Hepatocyte (in vitro differentiated cells): ENCODE measurements around the gene NVL. TPM values are rescaled to one million over a fixed set of nuclear protein-coding genes. Genes with fewer than 3 reads are reported as not detected.

Experiments used
- DNase-seq: peaks from one replicate; pipeline ENCODE4 v3.0.0-alpha.2; 2016; ENCODE audit warnings: low spot score
- H2AFZ ChIP-seq: fragments of 200-600 bp; sonication (generic); 2 replicates; pipeline ENCODE4 v1.6.0; 2016; ENCODE audit warnings: antibody characterized with exemption, mild to moderate bottlenecking
- H3K27ac ChIP-seq: fragments of 200-600 bp; sonication (generic); 2 replicates; pipeline ENCODE4 v1.5.1; 2016; ENCODE audit warnings: mild to moderate bottlenecking
- H3K27me3 ChIP-seq: fragments of 200-600 bp; sonication (generic); 2 replicates; pipeline ENCODE4 v1.6.1; 2016
- H3K36me3 ChIP-seq: fragments of 200-600 bp; sonication (generic); replicated peaks from 2 replicates; pipeline ENCODE4 v1.5.1; 2016; ENCODE audit warnings: low read depth; ENCODE audit not compliant: insufficient read depth
- H3K4me1 ChIP-seq: fragments of 200-600 bp; sonication (generic); 2 replicates; pipeline ENCODE4 v1.5.1; 2016; ENCODE audit warnings: mild to moderate bottlenecking, moderate library complexity; ENCODE audit not compliant: insufficient read depth
- H3K4me2 ChIP-seq: fragments of 200-600 bp; sonication (generic); 2 replicates; pipeline ENCODE4 v1.6.0; 2016
- H3K4me3 ChIP-seq: fragments of 200-600 bp; sonication (generic); 2 replicates; pipeline ENCODE4 v1.5.1; 2016; ENCODE audit warnings: mild to moderate bottlenecking
- H3K79me2 ChIP-seq: fragments of 200-600 bp; sonication (generic); 2 replicates; pipeline ENCODE4 v1.6.0; 2017; ENCODE audit warnings: mild to moderate bottlenecking
- H3K9me2 ChIP-seq: fragments of 200-600 bp; sonication (generic); replicated peaks from 2 replicates; pipeline ENCODE4 v1.6.0; 2017; ENCODE audit warnings: mild to moderate bottlenecking; ENCODE audit not compliant: insufficient read depth
- H3K9me3 ChIP-seq: fragments of 200-600 bp; sonication (generic); 2 replicates; pipeline ENCODE4 v1.5.1; 2016; ENCODE audit warnings: low read depth, mild to moderate bottlenecking
- H4K20me1 ChIP-seq: fragments of 200-600 bp; sonication (generic); 2 replicates; pipeline ENCODE4 v1.6.0; 2016; ENCODE audit warnings: mild to moderate bottlenecking; ENCODE audit not compliant: insufficient read depth, poor library complexity, severe bottlenecking
- CTCF ChIP-seq: fragments of 200-600 bp; sonication (generic); IDR thresholded peaks from 2 replicates; pipeline ENCODE4 v1.5.1; 2016; ENCODE audit warnings: antibody characterized with exemption, mild to moderate bottlenecking; ENCODE audit not compliant: poor library complexity
- EZH2 ChIP-seq: fragments of 200-600 bp; sonication (generic); IDR thresholded peaks from 2 replicates; pipeline ENCODE4 v1.6.1; 2016; ENCODE audit warnings: antibody characterized with exemption, mild to moderate bottlenecking, borderline replicate concordance
- EZH2phosphoT487 ChIP-seq: fragments of 200-600 bp; sonication (generic); IDR thresholded peaks from one replicate; pipeline ENCODE4 v1.6.1; 2018; ENCODE audit warnings: antibody characterized with exemption, mild to moderate bottlenecking, low read depth, moderate library complexity; ENCODE audit not compliant: unreplicated experiment, severe bottlenecking
- WGBS: methylation state at CpG from one replicate; pipeline ENCODE4 v1.1.6; 2016; ENCODE audit warnings: low lambda C conversion rate; ENCODE audit errors: missing lambda C conversion rate; 5-methylcytosine and 5-hydroxymethylcytosine counted together
- polyA plus RNA-seq: library from polyadenylated mRNA; unstranded; fragments of >200 nt; fragmentation: Nextera tagmentation; extraction: Ambion mirVana; gene quantifications from 2 replicates; pipeline ENCODE4 v1.2.1, GENCODE V29; 2016
- total RNA-seq: library from RNA; depleted of rRNA; stranded (reverse); fragments of >200 nt; gene quantifications from 2 replicates; pipeline ENCODE4 v1.2.3, GENCODE V29; 2014

The NVL gene
- total and polyA plus RNA-seq, 2 experiments from 2014 or later: 15.9 to 34.7 TPM

DNA sequence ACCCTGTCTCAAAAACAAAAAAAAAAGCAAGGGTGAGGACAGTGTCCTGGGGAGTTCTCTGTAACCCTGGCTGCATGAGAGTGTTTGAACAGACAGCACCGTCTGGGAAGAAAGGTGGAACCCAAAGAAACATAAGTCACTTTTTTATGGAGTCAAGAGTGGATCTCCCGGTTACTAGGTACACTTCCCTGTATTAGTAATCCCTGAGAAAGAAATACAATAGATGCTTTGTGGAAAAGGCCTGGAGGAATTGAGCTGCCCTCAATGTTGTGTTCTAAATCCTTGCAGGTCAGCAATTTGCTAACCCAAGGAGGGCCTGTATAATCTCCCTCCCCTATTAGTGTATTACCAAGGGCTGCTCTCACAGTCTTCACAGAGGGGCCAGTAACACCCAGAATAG, 130.3 kb downstream of the NVL start:
- Histone ChIP-seq H3K4me3 (no peak overlapping the region), H3K9me2 (no peaks in the 10 kb centered on the region), H3K27me3 (no peaks in the 10 kb centered on the region), H2AFZ (no peak overlapping the region), H3K4me1 (peaks cover 7% of the 10 kb centered on the region), H3K36me3 (no peaks in the 10 kb centered on the region), H3K27ac (no peak overlapping the region), H4K20me1 (no peaks in the 10 kb centered on the region), H3K9me3 (no peaks in the 10 kb centered on the region), H3K79me2 (no peaks in the 10 kb centered on the region), H3K4me2 (no peak overlapping the region)
- no peak for TF ChIP-seq EZH2
- TF ChIP-seq CTCF: no peak
- no peak for TF ChIP-seq EZH2phosphoT487
- DNase-seq: no peak
- WGBS: 51% methylated on average over 2 of the region's 2 CpGs

DNA sequence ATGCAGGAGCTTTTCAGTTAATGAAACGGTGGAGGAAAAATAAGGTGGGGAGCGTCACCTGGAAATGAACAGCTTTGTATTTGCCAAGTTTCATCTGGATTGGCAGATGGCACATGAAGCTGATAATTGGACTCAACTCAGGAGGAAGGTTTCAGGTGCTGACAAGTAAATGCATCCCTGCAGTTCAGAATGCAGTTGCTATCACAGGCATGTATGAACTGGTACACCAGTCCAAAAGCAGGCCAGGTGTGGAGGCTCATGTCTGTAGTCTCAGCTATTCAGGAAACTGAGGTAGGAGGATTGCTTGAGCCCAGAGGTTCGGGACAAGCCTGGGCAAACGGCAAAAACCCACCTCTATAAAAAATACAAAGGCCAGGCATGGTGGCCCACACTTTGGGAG, 131.4 kb downstream of the NVL start:
- Histone ChIP-seq H3K4me3 (no peak overlapping the region), H3K79me2 (peaks cover under 1% of the 10 kb centered on the region), H3K9me3 (no peaks in the 10 kb centered on the region), H3K9me2 (no peaks in the 10 kb centered on the region), H3K27me3 (no peaks in the 10 kb centered on the region), H2AFZ (no peak overlapping the region), H3K27ac (no peak overlapping the region), H4K20me1 (no peaks in the 10 kb centered on the region), H3K4me1 (no peaks in the 10 kb centered on the region), H3K36me3 (no peaks in the 10 kb centered on the region), H3K4me2 (no peak overlapping the region)
- TF ChIP-seq EZH2phosphoT487 (no peak), CTCF (no peak), EZH2 (no peak)
- no peak for DNase-seq
- whole genome bisulfite sequencing: 91% methylated on average over 4 of the region's 4 CpGs

GRCh38 chr1:224196813-224197600, 133.0 kb downstream of the NVL start:
- WGBS: 62% methylated on average over 5 of the region's 5 CpGs

More at GRCh38 chr1:224196813-224197600, 133.0 kb downstream of the NVL start:
- H3K27ac ChIP-seq: peak overlapping the region; percentile 69
- H3K9me3 ChIP-seq: no peaks in the 10 kb centered on the region
- H3K36me3 ChIP-seq: no peaks in the 10 kb centered on the region
- no peak for DNase-seq
- H3K4me1 ChIP-seq: no peaks in the 10 kb centered on the region
- H3K27me3 ChIP-seq: no peaks in the 10 kb centered on the region
- no peaks in the 10 kb centered on the region for H4K20me1 ChIP-seq
- H3K79me2 ChIP-seq: peaks cover 6% of the 10 kb centered on the region
- H2AFZ ChIP-seq: no peak overlapping the region
- H3K4me3 ChIP-seq: no peak overlapping the region
- TF ChIP-seq EZH2 (no peak), EZH2phosphoT487 (no peak), CTCF (no peak)
- H3K9me2 ChIP-seq: no peaks in the 10 kb centered on the region
- peak overlapping the region; percentile 1 for H3K4me2 ChIP-seq
